ENCODE results near the gene ADPRH.

Gene ADPRH

GRCh38 chr3:119636249-119636648, 57.0 kb downstream of the ADPRH start:
- POLR2A ChIA-PET = no interaction called here
- no peak for DNase-seq (ENCODE audit: extremely low spot score)
- CTCF ChIA-PET = no interaction called here
- no peak for TF ChIP-seq PKNOX1 (IDR thresholded peaks at IDR 0.05)
- TF ChIP-seq CTBP1 (IDR thresholded peaks at IDR 0.05; ENCODE audit: borderline replicate concordance) = no peak
- no peak for TF ChIP-seq L3MBTL2 (conservative IDR thresholded peaks at IDR 0.05)
- TF ChIP-seq ZNF384 (IDR thresholded peaks at IDR 0.05) = no peak
- no peak for TF ChIP-seq HDGF (IDR thresholded peaks at IDR 0.05; ENCODE audit: borderline replicate concordance)

GRCh38 chr3:119636891-119637611, 57.8 kb downstream of the ADPRH start:
- CTCF ChIA-PET = no interaction called here
- TF ChIP-seq CTBP1 (IDR thresholded peaks at IDR 0.05; ENCODE audit: borderline replicate concordance) = no peak
- TF ChIP-seq FOXM1 (IDR thresholded peaks at IDR 0.05; ENCODE audit: borderline replicate concordance) = no peak
- TF ChIP-seq LEF1 (IDR thresholded peaks at IDR 0.05; ENCODE audit: borderline replicate concordance) = no peak
- no peak for TF ChIP-seq PKNOX1 (IDR thresholded peaks at IDR 0.05)
- no peak for TF ChIP-seq NFRKB (IDR thresholded peaks at IDR 0.05)
- no peak for TF ChIP-seq BHLHE40 (IDR thresholded peaks at IDR 0.05; ENCODE audit: borderline replicate concordance)
- no peak for TF ChIP-seq HDGF (IDR thresholded peaks at IDR 0.05; ENCODE audit: borderline replicate concordance)
- no peak for TF ChIP-seq FOXA1 (IDR thresholded peaks at IDR 0.05)
- TF ChIP-seq ZNF384 (IDR thresholded peaks at IDR 0.05) = no peak
- TF ChIP-seq ARNT (IDR thresholded peaks at IDR 0.05) = no peak

GRCh38 chr3:119637679-119638477, 58.6 kb downstream of the ADPRH start:
- no peak for DNase-seq (ENCODE audit: extremely low spot score)
- POLR2A ChIA-PET = interaction anchor here (0.7 to 1.5 kb wide), 3 partner anchors 11 to 139 kb away, joined by 3 to 4 read pairs (median 3); partner anchors contain the start of gene TIMMDC1
- CTCF ChIA-PET = no interaction called here
- TF ChIP-seq FOXK2 (IDR thresholded peaks at IDR 0.05) (no peak), FOXM1 (IDR thresholded peaks at IDR 0.05; ENCODE audit: borderline replicate concordance) (no peak), TARDBP (IDR thresholded peaks at IDR 0.05) (no peak), NFRKB (IDR thresholded peaks at IDR 0.05) (no peak), SUZ12 (IDR thresholded peaks at IDR 0.05) (no peak), ARNT (IDR thresholded peaks at IDR 0.05) (no peak), FOXA1 (IDR thresholded peaks at IDR 0.05) (no peak), CTBP1 (IDR thresholded peaks at IDR 0.05; ENCODE audit: borderline replicate concordance) (no peak), L3MBTL2 (conservative IDR thresholded peaks at IDR 0.05) (no peak), BHLHE40 (IDR thresholded peaks at IDR 0.05; ENCODE audit: borderline replicate concordance) (no peak), HDGF (IDR thresholded peaks at IDR 0.05; ENCODE audit: borderline replicate concordance) (no peak), LEF1 (IDR thresholded peaks at IDR 0.05; ENCODE audit: borderline replicate concordance) (no peak), ZNF384 (IDR thresholded peaks at IDR 0.05) (no peak), SP1 (IDR thresholded peaks at IDR 0.05) (no peak), PKNOX1 (IDR thresholded peaks at IDR 0.05) (no peak), ELF4 (IDR thresholded peaks at IDR 0.05) (no peak)

More at GRCh38 chr3:119636891-119637611, 57.8 kb downstream of the ADPRH start:
- POLR2A ChIA-PET = interaction anchor here (0.7 to 1.5 kb wide), 2 partner anchors 25 to 138 kb away, joined by 3 to 4 read pairs; partner anchors contain the start of gene TIMMDC1
- DNase-seq (ENCODE audit: extremely low spot score) = no peak

All from HEK293T (cell line).